Endodermal cell (in vitro differentiated cells): ENCODE data around the gene NCAM2. TPM values are rescaled to one million over a fixed set of nuclear protein-coding genes. Genes with fewer than 3 reads are reported as not detected.

Experiments used
- DNase-seq: peaks from one replicate; pipeline ENCODE4 v3.0.0-alpha.2; 2017
- H3K27ac ChIP-seq: 2 replicates; pipeline ENCODE4 v1.5.1; 2013; ENCODE audit warnings: mild to moderate bottlenecking, low read depth, low read length, moderate library complexity
- H3K27me3 ChIP-seq: 2 replicates; pipeline ENCODE4 v1.6.1; 2013; ENCODE audit warnings: mild to moderate bottlenecking, low read length, moderate library complexity; ENCODE audit not compliant: insufficient read depth, control insufficient read depth, poor library complexity, severe bottlenecking
- H3K36me3 ChIP-seq: 2 replicates; pipeline ENCODE4 v1.7.0; 2013; ENCODE audit warnings: mild to moderate bottlenecking, low read length, moderate library complexity; ENCODE audit not compliant: control insufficient read depth, insufficient read depth
- H3K4me1 ChIP-seq: one replicate; pipeline ENCODE4 v1.7.0; 2013; ENCODE audit warnings: low read length; ENCODE audit not compliant: control insufficient read depth, insufficient read depth
- H3K4me3 ChIP-seq: 2 replicates; pipeline ENCODE4 v1.5.1; 2013; ENCODE audit warnings: mild to moderate bottlenecking, low read length, moderate library complexity
- H3K9ac ChIP-seq: 2 replicates; pipeline ENCODE4 v1.6.1; 2013; ENCODE audit warnings: mild to moderate bottlenecking, low read length, moderate library complexity; ENCODE audit not compliant: poor library complexity, severe bottlenecking; ENCODE audit errors: extremely low read depth
- H3K9me3 ChIP-seq: 2 replicates; pipeline ENCODE4 v1.6.1; 2013; ENCODE audit warnings: mild to moderate bottlenecking, low read length, moderate library complexity; ENCODE audit not compliant: control insufficient read depth
- H3K27ac Mint-ChIP-seq: 2 replicates; pipeline ENCODE4 v1.8.0; 2020; ENCODE audit warnings: mixed read lengths
- H3K27me3 Mint-ChIP-seq: 2 replicates; pipeline ENCODE4 v1.8.0; 2021; ENCODE audit warnings: mild to moderate bottlenecking, mixed read lengths; ENCODE audit not compliant: insufficient read depth
- H3K36me3 Mint-ChIP-seq: 2 replicates; pipeline ENCODE4 v1.8.0; 2020; ENCODE audit warnings: low read depth, mixed read lengths
- H3K4me1 Mint-ChIP-seq: 2 replicates; pipeline ENCODE4 v1.8.0; 2020; ENCODE audit warnings: mixed read lengths
- H3K4me3 Mint-ChIP-seq: 2 replicates; pipeline ENCODE4 v1.8.0; 2020; ENCODE audit warnings: mild to moderate bottlenecking, moderate library complexity, mixed read lengths
- H3K9me3 Mint-ChIP-seq: 2 replicates; pipeline ENCODE4 v1.8.0; 2020; ENCODE audit warnings: mild to moderate bottlenecking, mixed read lengths
- WGBS, 2 experiments: methylation state at CpG; one replicate each; pipeline versions ENCODE4 v1.1.5 to v1.1.7; 2013; ENCODE audit warnings: missing lambda C conversion rate in 2 of 2, mixed read lengths in 1 of 2; ENCODE audit not compliant: insufficient coverage in 1 of 2, insufficient read length in 1 of 2; 5-methylcytosine and 5-hydroxymethylcytosine counted together
- total RNA-seq, 2 donors: library from RNA; stranded (reverse); fragmentation: NEBNext Ultra II Directional in 1 of 2; extraction: Animal tissue kit (Norgen Biotek cat#: 25700) in 1 of 2; gene quantifications; 2 replicates in 1 of 2; 3 replicates in 1 of 2; pipeline ENCODE4 v1.2.1, GENCODE V29; 2021
- TF ChIP-seq, protein P1 (sequence below): fragments of 200-600 bp; sonication (generic); conservative IDR thresholded peaks from 2 replicates; pipeline ENCODE4 v1.5.0; 2021; ENCODE audit warnings: antibody characterized with exemption, mild to moderate bottlenecking

Gene NCAM2
- total RNA-seq, 2 donors from 2014 or later: 0.46 to 0.69 TPM

GRCh38 chr21:21103692-21104091, 105.5 kb downstream of the NCAM2 start:
- TF ChIP-seq, protein P1, sequence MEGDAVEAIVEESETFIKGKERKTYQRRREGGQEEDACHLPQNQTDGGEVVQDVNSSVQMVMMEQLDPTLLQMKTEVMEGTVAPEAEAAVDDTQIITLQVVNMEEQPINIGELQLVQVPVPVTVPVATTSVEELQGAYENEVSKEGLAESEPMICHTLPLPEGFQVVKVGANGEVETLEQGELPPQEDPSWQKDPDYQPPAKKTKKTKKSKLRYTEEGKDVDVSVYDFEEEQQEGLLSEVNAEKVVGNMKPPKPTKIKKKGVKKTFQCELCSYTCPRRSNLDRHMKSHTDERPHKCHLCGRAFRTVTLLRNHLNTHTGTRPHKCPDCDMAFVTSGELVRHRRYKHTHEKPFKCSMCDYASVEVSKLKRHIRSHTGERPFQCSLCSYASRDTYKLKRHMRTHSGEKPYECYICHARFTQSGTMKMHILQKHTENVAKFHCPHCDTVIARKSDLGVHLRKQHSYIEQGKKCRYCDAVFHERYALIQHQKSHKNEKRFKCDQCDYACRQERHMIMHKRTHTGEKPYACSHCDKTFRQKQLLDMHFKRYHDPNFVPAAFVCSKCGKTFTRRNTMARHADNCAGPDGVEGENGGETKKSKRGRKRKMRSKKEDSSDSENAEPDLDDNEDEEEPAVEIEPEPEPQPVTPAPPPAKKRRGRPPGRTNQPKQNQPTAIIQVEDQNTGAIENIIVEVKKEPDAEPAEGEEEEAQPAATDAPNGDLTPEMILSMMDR: no peak
- no peak overlapping the region for H3K4me3 ChIP-seq
- H3K27ac Mint-ChIP-seq: no peak overlapping the region
- no peak overlapping the region for H3K9ac ChIP-seq
- no peaks in the 10 kb centered on the region for H3K4me1 ChIP-seq
- WGBS, 2 experiments: 81% methylated on average over 3 of the region's 3 CpGs
- H3K4me3 Mint-ChIP-seq: no peak overlapping the region
- H3K36me3 Mint-ChIP-seq: no peaks in the 10 kb centered on the region
- H3K27ac ChIP-seq: no peak overlapping the region
- no peaks in the 10 kb centered on the region for H3K27me3 Mint-ChIP-seq
- no peaks in the 10 kb centered on the region for H3K36me3 ChIP-seq
- no peak for DNase-seq
- H3K9me3 Mint-ChIP-seq: no peaks in the 10 kb centered on the region
- no peaks in the 10 kb centered on the region for H3K9me3 ChIP-seq
- no peaks in the 10 kb centered on the region for H3K27me3 ChIP-seq
- no peaks in the 10 kb centered on the region for H3K4me1 Mint-ChIP-seq

GRCh38 chr21:21109736-21110135, 111.5 kb downstream of the NCAM2 start:
- DNase-seq: no peak
- no peak overlapping the region for H3K4me3 ChIP-seq
- H3K27ac ChIP-seq: no peak overlapping the region
- H3K4me3 Mint-ChIP-seq: no peak overlapping the region
- H3K27me3 ChIP-seq: no peaks in the 10 kb centered on the region
- H3K36me3 ChIP-seq: no peaks in the 10 kb centered on the region
- 95 to 97% methylated on average over 3 to 4 of the region's 4 CpGs for WGBS, 2 experiments
- H3K36me3 Mint-ChIP-seq: no peaks in the 10 kb centered on the region
- H3K27ac Mint-ChIP-seq: no peak overlapping the region
- H3K9ac ChIP-seq: no peak overlapping the region
- peaks cover 3% of the 10 kb centered on the region for H3K4me1 ChIP-seq
- H3K4me1 Mint-ChIP-seq: peaks cover 4% of the 10 kb centered on the region
- TF ChIP-seq, protein P1: no peak
- H3K9me3 ChIP-seq: no peaks in the 10 kb centered on the region
- no peaks in the 10 kb centered on the region for H3K27me3 Mint-ChIP-seq
- no peaks in the 10 kb centered on the region for H3K9me3 Mint-ChIP-seq

DNA sequence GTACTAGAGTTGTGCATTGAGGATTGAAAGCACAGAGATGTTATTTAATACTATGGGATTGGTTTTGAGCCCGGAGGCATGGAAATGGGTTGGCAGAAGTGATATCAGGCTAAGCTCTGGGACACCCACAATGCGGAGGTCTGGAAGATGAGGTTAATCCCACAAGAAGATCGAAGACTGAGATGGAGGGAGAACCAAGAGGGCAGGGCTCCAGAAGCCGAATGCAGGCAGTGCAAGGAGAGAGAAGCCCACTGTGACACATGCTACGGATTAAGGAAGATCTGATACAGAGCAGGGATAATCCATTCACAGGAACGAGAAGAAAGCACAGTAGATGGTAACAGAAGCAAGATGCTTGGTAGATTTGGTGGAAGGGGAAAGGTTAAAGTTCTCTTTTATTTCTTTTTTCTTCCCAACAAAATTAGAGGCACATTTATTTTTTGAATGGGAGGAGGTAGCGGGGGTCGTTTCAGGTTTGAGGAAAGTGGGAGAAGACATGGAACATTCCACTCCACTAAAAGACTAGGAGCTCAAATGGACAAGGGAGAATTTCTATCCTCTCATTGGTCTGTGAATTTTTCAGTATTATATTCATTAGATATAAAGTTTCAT, 113.2 kb downstream of the NCAM2 start:
- no peak for DNase-seq
- Mint-ChIP-seq H3K27me3 (no peaks in the 10 kb centered on the region), H3K4me1 (peaks cover 4% of the 10 kb centered on the region), H3K9me3 (no peaks in the 10 kb centered on the region), H3K4me3 (no peak overlapping the region), H3K27ac (no peak overlapping the region), H3K36me3 (no peaks in the 10 kb centered on the region)
- H3K9ac ChIP-seq: no peak overlapping the region
- H3K4me1 ChIP-seq: peaks cover 3% of the 10 kb centered on the region
- H3K27ac ChIP-seq: no peak overlapping the region
- H3K9me3 ChIP-seq: no peaks in the 10 kb centered on the region
- no peak overlapping the region for H3K4me3 ChIP-seq
- TF ChIP-seq, protein P1: no peak
- WGBS, 2 experiments: 88 to 93% methylated on average over 5 to 7 of the region's 8 CpGs
- no peaks in the 10 kb centered on the region for H3K27me3 ChIP-seq
- no peaks in the 10 kb centered on the region for H3K36me3 ChIP-seq
